ENCODE data around the gene SVOP. TPM values are rescaled to one million over a fixed set of nuclear protein-coding genes. Genes with fewer than 3 reads are reported as not detected.
A peak's percentile ranks its signal among the peaks of the same experiment; 100 is the strongest.

SVOP gene
- total RNA-seq, 2 donors from 2014 or later, result not detected

DNA sequence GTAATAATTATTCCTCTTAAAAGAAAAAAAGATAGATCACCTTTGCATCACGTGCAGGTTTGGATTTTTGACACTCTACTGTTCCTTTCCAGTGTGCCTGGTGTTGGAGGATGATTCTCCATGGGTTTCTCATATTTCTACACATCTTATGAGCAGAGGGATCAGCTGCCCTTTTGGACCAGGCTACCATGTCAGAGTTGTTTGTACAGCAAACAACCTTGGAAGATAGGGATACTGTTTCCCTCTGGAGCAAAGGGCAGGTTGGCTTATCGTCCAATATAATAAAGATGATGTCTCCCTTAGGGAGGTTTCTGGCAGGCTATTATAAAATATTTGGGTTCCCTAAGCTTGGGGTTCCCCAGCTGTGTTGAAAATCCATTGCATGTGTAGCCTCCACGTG lies 98.9 kb downstream of the SVOP start:
- Mint-ChIP-seq H3K4me1 (peaks cover 6% of the 10 kb centered on the region), H3K27ac (no peak overlapping the region), H3K27me3 (ENCODE audit: insufficient read depth) (peaks cover 11% of the 10 kb centered on the region), H3K36me3 (ENCODE audit: low read depth) (no peaks in the 10 kb centered on the region), H3K4me3 (no peak overlapping the region), H3K9me3 (peaks cover 14% of the 10 kb centered on the region)
- Histone ChIP-seq H3K4me1 (ENCODE audit: control insufficient read depth, insufficient read depth, low read length) (no peaks in the 10 kb centered on the region), H3K4me3 (ENCODE audit: low read length) (no peak overlapping the region), H3K9ac (ENCODE audit: extremely low read depth, low read length, poor library complexity, severe bottlenecking) (no peak overlapping the region), H3K27me3 (ENCODE audit: control insufficient read depth, insufficient read depth, low read length, poor library complexity, severe bottlenecking) (peaks cover 23% of the 10 kb centered on the region), H3K36me3 (ENCODE audit: control insufficient read depth, insufficient read depth, low read length) (no peaks in the 10 kb centered on the region), H3K9me3 (ENCODE audit: control insufficient read depth, low read length) (no peaks in the 10 kb centered on the region), H3K27ac (ENCODE audit: low read depth, low read length) (no peak overlapping the region)
- 58 to 77% methylated on average over 2 to 3 of the region's 3 CpGs for WGBS, 2 experiments (ENCODE audit: insufficient coverage in 1 of 2, insufficient read length in 1 of 2)
- no peak for TF ChIP-seq CTCF (conservative IDR thresholded peaks at IDR 0.05)
- no peak for DNase-seq

DNA sequence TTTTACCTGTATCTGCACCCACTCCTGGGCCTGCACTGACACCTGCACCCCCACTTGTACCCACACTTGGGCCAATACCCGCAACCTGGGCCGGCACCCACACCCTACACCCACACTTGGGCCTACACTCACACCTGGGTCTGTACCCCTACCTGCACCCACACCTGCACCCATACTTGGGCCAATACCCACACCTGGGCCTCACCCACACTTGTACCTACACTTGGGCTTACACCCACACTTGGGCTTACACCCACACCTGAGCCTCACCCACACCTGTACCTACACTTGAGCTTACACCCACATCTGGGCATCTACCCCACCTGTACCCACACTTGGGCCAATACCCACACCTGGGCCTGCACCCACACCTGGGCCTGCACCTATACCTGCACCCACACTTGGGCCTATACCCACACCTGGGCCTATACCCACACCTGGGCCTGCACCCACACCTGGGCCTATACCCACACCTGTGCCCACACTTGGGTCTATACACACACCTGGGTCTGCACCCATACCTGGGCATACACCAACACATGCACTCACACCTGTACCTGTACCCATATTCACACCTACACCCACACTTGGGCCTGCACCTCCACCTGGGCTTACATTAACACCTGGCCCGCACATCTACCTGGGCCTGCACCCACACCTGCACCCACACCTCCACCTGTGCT lies 101.8 kb downstream of the SVOP start:
- Mint-ChIP-seq H3K9me3 (peaks cover 5% of the 10 kb centered on the region), H3K36me3 (ENCODE audit: low read depth) (no peaks in the 10 kb centered on the region), H3K4me1 (peaks cover 6% of the 10 kb centered on the region), H3K4me3 (no peak overlapping the region), H3K27me3 (ENCODE audit: insufficient read depth) (peaks cover 11% of the 10 kb centered on the region), H3K27ac (no peak overlapping the region)
- no peak for DNase-seq
- H3K36me3 ChIP-seq (ENCODE audit: control insufficient read depth, insufficient read depth, low read length), result no peaks in the 10 kb centered on the region
- TF ChIP-seq CTCF (conservative IDR thresholded peaks at IDR 0.05), result no peak
- H3K4me3 ChIP-seq (ENCODE audit: low read length), result no peak overlapping the region
- H3K27me3 ChIP-seq (ENCODE audit: control insufficient read depth, insufficient read depth, low read length, poor library complexity, severe bottlenecking), result peaks cover 23% of the 10 kb centered on the region
- H3K4me1 ChIP-seq (ENCODE audit: control insufficient read depth, insufficient read depth, low read length), result no peaks in the 10 kb centered on the region
- WGBS, 2 experiments (ENCODE audit: insufficient coverage in 1 of 2, insufficient read length in 1 of 2), result 94% methylated on average over 3 of the region's 3 CpGs; no CpG with 5 or more reads in 1 of the 2 experiments
- H3K27ac ChIP-seq (ENCODE audit: low read depth, low read length), result no peak overlapping the region
- no peaks in the 10 kb centered on the region for H3K9me3 ChIP-seq (ENCODE audit: control insufficient read depth, low read length)
- no peak overlapping the region for H3K9ac ChIP-seq (ENCODE audit: extremely low read depth, low read length, poor library complexity, severe bottlenecking)

- peaks cover 5% of the 10 kb centered on the region for H3K9me3 Mint-ChIP-seq
- no peak for TF ChIP-seq CTCF (conservative IDR thresholded peaks at IDR 0.05)
- no peak overlapping the region for H3K4me3 Mint-ChIP-seq
- no peaks in the 10 kb centered on the region for H3K9me3 ChIP-seq (ENCODE audit: control insufficient read depth, low read length)
- no peak overlapping the region for H3K4me3 ChIP-seq (ENCODE audit: low read length)
- peaks cover 16% of the 10 kb centered on the region for H3K27me3 ChIP-seq (ENCODE audit: control insufficient read depth, insufficient read depth, low read length, poor library complexity, severe bottlenecking)
- no peak overlapping the region for H3K27ac ChIP-seq (ENCODE audit: low read depth, low read length)
- peaks cover 6% of the 10 kb centered on the region for H3K27me3 Mint-ChIP-seq (ENCODE audit: insufficient read depth)
- H3K36me3 Mint-ChIP-seq (ENCODE audit: low read depth), result no peaks in the 10 kb centered on the region
- H3K36me3 ChIP-seq (ENCODE audit: control insufficient read depth, insufficient read depth, low read length), result no peaks in the 10 kb centered on the region
- peak; percentile 71 for DNase-seq
- H3K9ac ChIP-seq (ENCODE audit: extremely low read depth, low read length, poor library complexity, severe bottlenecking), result no peak overlapping the region
- no peak overlapping the region for H3K27ac Mint-ChIP-seq
- 79% methylated on average over 2 of the region's 2 CpGs; no CpG with 5 or more reads in 1 of the 2 experiments for WGBS, 2 experiments (ENCODE audit: insufficient coverage in 1 of 2, insufficient read length in 1 of 2)
- no peaks in the 10 kb centered on the region for H3K4me1 ChIP-seq (ENCODE audit: control insufficient read depth, insufficient read depth, low read length)
- peaks cover 6% of the 10 kb centered on the region for H3K4me1 Mint-ChIP-seq
These were observed 102.7 kb downstream of the SVOP start for GRCh38 chr12:108918206-108918605.
